Measurements from ENCODE around the gene TMEM106C. TPM values are rescaled to one million over a fixed set of nuclear protein-coding genes. Genes with fewer than 3 reads are reported as not detected.

The TMEM106C gene
- total and polyA plus RNA-seq, 2 of the 4 experiments (the other 2 are of a cell fraction), result 72.1 to 74.6 TPM

DNA sequence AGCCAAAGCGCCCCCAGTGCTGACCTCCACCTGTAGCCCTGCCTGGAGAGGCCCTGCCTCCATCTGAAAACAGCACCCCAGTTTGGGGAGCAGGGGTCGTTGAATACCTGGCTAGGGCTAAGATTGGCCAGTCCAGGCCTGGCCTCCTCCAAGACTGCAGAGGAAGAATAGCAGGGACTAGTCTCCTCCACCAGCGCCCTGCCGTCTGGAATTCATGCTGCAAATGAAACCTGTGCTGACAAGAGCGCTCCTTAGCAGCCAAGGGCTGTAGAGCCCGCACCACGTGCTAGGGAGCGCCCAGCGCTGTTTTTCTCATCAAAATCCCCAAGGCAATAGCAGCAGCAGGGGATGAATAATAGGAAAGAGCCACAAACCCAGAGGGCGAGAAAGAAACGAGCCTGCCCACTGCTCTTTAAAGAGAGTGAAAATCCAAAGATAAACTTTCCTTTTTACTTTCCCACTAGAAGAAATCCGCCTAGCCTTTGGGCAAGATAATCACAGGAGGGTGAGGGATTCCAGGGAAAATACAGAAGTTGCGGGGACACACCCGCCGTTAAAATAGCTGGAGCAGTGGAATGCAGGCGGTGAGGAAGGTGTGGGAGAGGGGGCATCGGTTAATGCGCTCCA is 37.6 kb downstream of the TMEM106C start:
- H3K4me1 ChIP-seq (ENCODE audit: control insufficient read depth, insufficient read depth, low read length), result peaks cover 4% of the 10 kb centered on the region; the same call in 1 of the 2 replicates
- no peak overlapping the region for H2AK9ac ChIP-seq (replicated peaks; ENCODE audit: low read depth, low read length, poor library complexity)
- no peak overlapping the region for H2BK5ac ChIP-seq (ENCODE audit: low read depth, low read length, poor library complexity, severe bottlenecking)
- no peaks in the 10 kb centered on the region for H3K9me1 ChIP-seq (ENCODE audit: insufficient read depth, low read length)
- peak overlapping the region; percentile 26 for H3K4me3 ChIP-seq (ENCODE audit: insufficient read depth, low read depth, low read length)
- H2AK5ac ChIP-seq (ENCODE audit: low read depth, low read length), result no peak overlapping the region
- no peak overlapping the region for H2BK15ac ChIP-seq (ENCODE audit: low read depth, low read length)
- H4K5ac ChIP-seq (ENCODE audit: low read depth, low read length), result no peak overlapping the region
- H3K9me3 ChIP-seq (ENCODE audit: control insufficient read depth, insufficient read depth, low read length), result no peaks in the 10 kb centered on the region
- H3K79me1 ChIP-seq (ENCODE audit: low read depth in 1 of 2, low read length in 2 of 2), result no peaks in the 10 kb centered on the region
- peak; percentile 47 for DNase-seq
- peak; percentile 54 for ATAC-seq (ENCODE audit: low read depth)
- ChIA-PET POLR2A (ENCODE audit: unreplicated experiment) (no interaction called here), CTCF (interaction anchor here (1.5 kb wide), 1 partner anchor 9 kb away, joined by 3 read pairs; no protein-coding TSS in a partner anchor)
- no TSS peak for BruUV-seq (replicated peaks)
- H3K9ac ChIP-seq (ENCODE audit: low read depth, low read length), result no peak overlapping the region; the same call in 1 of the 2 replicates
- peak overlapping the region; percentile 92 for H2AFZ ChIP-seq (replicated peaks; ENCODE audit: low read length, poor library complexity)
- H3K4ac ChIP-seq (ENCODE audit: low read depth, low read length), result no peak overlapping the region
- 0% methylated on average over 1 of the region's 18 CpGs; no CpG with 5 or more reads in 1 of the 2 experiments for WGBS, 2 experiments (ENCODE audit: extremely low coverage in 2 of 2, insufficient read length in 1 of 2)
- dilution Hi-C loops (cut with HindIII; ENCODE audit: low sequenced_read_pairs, unreplicated experiment) (no loop called here), intact Hi-C loops (cut with micrococcal nuclease) (no loop called here), in situ Hi-C loops (cut with MboI; ENCODE audit: low sequenced_read_pairs) (no loop called here)
- no peak overlapping the region for H2BK120ac ChIP-seq (ENCODE audit: low read depth, low read length)
- TF ChIP-seq, protein P1, sequence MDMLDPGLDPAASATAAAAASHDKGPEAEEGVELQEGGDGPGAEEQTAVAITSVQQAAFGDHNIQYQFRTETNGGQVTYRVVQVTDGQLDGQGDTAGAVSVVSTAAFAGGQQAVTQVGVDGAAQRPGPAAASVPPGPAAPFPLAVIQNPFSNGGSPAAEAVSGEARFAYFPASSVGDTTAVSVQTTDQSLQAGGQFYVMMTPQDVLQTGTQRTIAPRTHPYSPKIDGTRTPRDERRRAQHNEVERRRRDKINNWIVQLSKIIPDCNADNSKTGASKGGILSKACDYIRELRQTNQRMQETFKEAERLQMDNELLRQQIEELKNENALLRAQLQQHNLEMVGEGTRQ (IDR thresholded peaks at IDR 0.05; ENCODE audit: low read depth, low read length), result peak; percentile 49; the same call in 1 of the 2 replicates
- no peak for TF ChIP-seq BHLHE40 (IDR thresholded peaks at IDR 0.05; ENCODE audit: low read depth, low read length)
- TF ChIP-seq RFX5 (IDR thresholded peaks at IDR 0.05; ENCODE audit: low read depth, low read length), result no peak
- H4K8ac ChIP-seq (ENCODE audit: low read depth in 2 of 2, low read length in 2 of 2), result no peak overlapping the region
- H3K27me3 ChIP-seq (ENCODE audit: control insufficient read depth, insufficient read depth, low read length), result peaks cover 78% of the 10 kb centered on the region
- H4K91ac ChIP-seq (ENCODE audit: insufficient read depth, low read depth, low read length), result no peak overlapping the region
- H4K20me1 ChIP-seq (ENCODE audit: insufficient read depth, low read length), result peaks cover 6% of the 10 kb centered on the region; the same call in 1 of the 2 replicates
- H2BK20ac ChIP-seq (ENCODE audit: low read depth, low read length), result no peak overlapping the region
- H3K14ac ChIP-seq (replicated peaks; ENCODE audit: low read depth, low read length), result no peak overlapping the region
- H3K27ac ChIP-seq (ENCODE audit: insufficient read depth, low read length), result no peak overlapping the region
- no peaks in the 10 kb centered on the region for H3K36me3 ChIP-seq (ENCODE audit: control insufficient read depth, insufficient read depth, low read length)
- H3K4me2 ChIP-seq (ENCODE audit: low read depth, low read length), result peak overlapping the region; percentile 79
- no peak overlapping the region for H3K56ac ChIP-seq (ENCODE audit: extremely low read depth, insufficient read depth, low read length)
- H3K18ac ChIP-seq (ENCODE audit: low read depth, low read length), result no peak overlapping the region
- H3K23ac ChIP-seq (ENCODE audit: low read depth, low read length), result no peak overlapping the region

All from IMR-90 (cell line).